Suprapubic skin (tissue), 4 donors: ENCODE measurements around the gene MFSD1.

ENCODE experiments used
- CTCF ChIP-seq, 2 donors: fragments of 200-600 bp in 1 of 2; fragments of 450-650 bp in 1 of 2; sonication (generic) in 1 of 2; IDR thresholded peaks; one replicate each; pipeline ENCODE4 v1.5.1; 2016 to 2019; ENCODE audit warnings: antibody characterized with exemption in 2 of 2, mild to moderate bottlenecking in 1 of 2, moderate library complexity in 1 of 2
- POLR2A ChIP-seq, 2 donors: fragments of 450-650 bp; IDR thresholded peaks; one replicate each; pipeline ENCODE4 v1.6.1; 2017; ENCODE audit warnings: antibody characterized with exemption in 2 of 2, mild to moderate bottlenecking in 2 of 2, moderate library complexity in 2 of 2
- POLR2AphosphoS5 ChIP-seq, 3 donors: sonication (generic); formaldehyde crosslinking; IDR thresholded peaks; one replicate each; pipeline ENCODE4 v1.6.1; 2017; ENCODE audit warnings: antibody characterized with exemption in 3 of 3

GRCh38 chr3:158769549-158769948 is 32.3 kb upstream of the MFSD1 start:
- TF ChIP-seq CTCF (IDR thresholded peaks at IDR 0.05) = no peak
- no peak for TF ChIP-seq POLR2A (IDR thresholded peaks at IDR 0.05)
- TF ChIP-seq POLR2AphosphoS5 (IDR thresholded peaks at IDR 0.05) = no peak
